H1 (cell line): Measurements from ENCODE around the gene PPP1R7. TPM values are rescaled to one million over a fixed set of nuclear protein-coding genes. Genes with fewer than 3 reads are reported as not detected.

Experiments used
- CTCF ChIA-PET: fragments of 300-600 bp; sonication (Branson Sonifier 250); formaldehyde crosslinking; loops from one replicate; lab custom pipeline; 2021; ENCODE audit not compliant: partially characterized antibody; lab: Charles Lee
- POLR2A ChIA-PET: fragments of 300-600 bp; sonication (Branson Sonifier 250); formaldehyde crosslinking; loops from one replicate; lab custom pipeline; 2021; ENCODE audit warnings: inconsistent platforms; ENCODE audit not compliant: partially characterized antibody; lab: Charles Lee
- DNase-seq, 2 experiments: peaks; one replicate each; pipeline versions ENCODE4 v3.0.0 to v3.0.0-alpha.2; 2010 to 2022; ENCODE audit warnings: low spot score in 2 of 2, low read depth in 1 of 2, mixed read lengths in 1 of 2
- FAIRE-seq: peaks from 2 replicates; lab custom pipeline; 2011; peaks lifted over from hg19 to GRCh38; lab: Jason Lieb, UNC
- H2AFZ ChIP-seq: 2 replicates; pipeline ENCODE4 v1.8.1; 2012; ENCODE audit warnings: low read length, inconsistent platforms
- H2AK5ac ChIP-seq: 2 replicates; pipeline ENCODE4 v1.6.1; 2013; ENCODE audit warnings: low read depth, low read length
- H2BK120ac ChIP-seq: replicated peaks from 2 replicates; pipeline ENCODE3; 2013; ENCODE audit warnings: low read depth, low read length, inconsistent platforms
- H2BK12ac ChIP-seq: 2 replicates; pipeline ENCODE4 v1.6.1; 2013; ENCODE audit warnings: low read depth, low read length
- H2BK15ac ChIP-seq: 2 replicates; pipeline ENCODE4 v1.6.1; 2013; ENCODE audit warnings: low read length
- H2BK20ac ChIP-seq: 2 replicates; pipeline ENCODE4 v1.6.1; 2013; ENCODE audit warnings: low read length
- H2BK5ac ChIP-seq: 2 replicates; pipeline ENCODE4 v1.6.1; 2013; ENCODE audit warnings: low read depth, low read length
- H3K14ac ChIP-seq: 2 replicates; pipeline ENCODE4 v1.6.1; 2013; ENCODE audit warnings: inconsistent platforms; ENCODE audit not compliant: insufficient read length
- H3K18ac ChIP-seq: 2 replicates; pipeline ENCODE4 v1.6.1; 2013; ENCODE audit warnings: low read length; ENCODE audit errors: extremely low read depth
- H3K23ac ChIP-seq: 2 replicates; pipeline ENCODE4 v1.6.1; 2013; ENCODE audit warnings: inconsistent platforms; ENCODE audit not compliant: insufficient read length
- H3K23me2 ChIP-seq: 2 replicates; pipeline ENCODE4 v1.6.1; 2013; ENCODE audit warnings: low read depth, low read length
- H3K27ac ChIP-seq: 2 replicates; pipeline ENCODE4 v1.6.1; 2011; ENCODE audit warnings: low read depth, low read length, inconsistent platforms
- H3K27me3 ChIP-seq, 4 experiments: replicated peaks in 1 of 4; 1 replicate in 1 of 4; 2 replicates in 3 of 4; pipeline versions ENCODE4 v1.6.1 to v1.8.1; 2011 to 2013; ENCODE audit warnings: low read length in 3 of 4, mild to moderate bottlenecking in 3 of 4, inconsistent platforms in 2 of 4, mixed read lengths in 2 of 4, moderate library complexity in 1 of 4; ENCODE audit not compliant: control insufficient read depth in 3 of 4, insufficient read depth in 3 of 4; ENCODE audit errors: extremely low read depth in 1 of 4
- H3K36me3 ChIP-seq, 4 experiments: 2 replicates each; pipeline versions ENCODE4 v1.6.1 to v1.8.1; 2011 to 2013; ENCODE audit warnings: mild to moderate bottlenecking in 4 of 4, low read length in 3 of 4, moderate library complexity in 2 of 4, control low read depth in 1 of 4, inconsistent platforms in 1 of 4; ENCODE audit not compliant: insufficient read depth in 4 of 4, control insufficient read depth in 2 of 4
- H3K4ac ChIP-seq: replicated peaks from 2 replicates; pipeline ENCODE3; 2013; ENCODE audit warnings: low read length, low read depth, mixed read lengths, inconsistent platforms; ENCODE audit not compliant: insufficient read length
- H3K4me1 ChIP-seq, 4 experiments: replicated peaks in 1 of 4; 1 replicate in 1 of 4; 2 replicates in 3 of 4; pipeline versions ENCODE4 v1.6.1 to v1.8.1; 2011 to 2013; ENCODE audit warnings: low read length in 3 of 4, inconsistent platforms in 2 of 4, mixed read lengths in 1 of 4; ENCODE audit not compliant: insufficient read depth in 4 of 4, control insufficient read depth in 3 of 4
- H3K4me2 ChIP-seq, 2 experiments: 2 replicates each; pipeline versions ENCODE4 v1.6.1 to v1.8.1; 2011 to 2013; ENCODE audit warnings: low read depth in 2 of 2, low read length in 2 of 2, control low read depth in 1 of 2, inconsistent platforms in 1 of 2, mild to moderate bottlenecking in 1 of 2; ENCODE audit not compliant: insufficient read depth in 1 of 2
- H3K4me3 ChIP-seq, 4 experiments: fragments of 200-600, 300-600 bp in 1 of 4; sonication (generic), shearing (Covaris generic), sonication (Bioruptor Twin) in 1 of 4; 2 replicates each; pipeline versions ENCODE4 v1.5.1 to v1.8.1; 2011 to 2016; ENCODE audit warnings: low read length in 4 of 4, low read depth in 3 of 4, control low read depth in 2 of 4, inconsistent platforms in 2 of 4, mild to moderate bottlenecking in 2 of 4, mixed read lengths in 1 of 4, moderate library complexity in 1 of 4; ENCODE audit not compliant: insufficient read depth in 2 of 4; ENCODE audit errors: extremely low read depth in 1 of 4
- H3K56ac ChIP-seq: replicated peaks from 2 replicates; pipeline ENCODE3; 2013; ENCODE audit warnings: low read depth, mild to moderate bottlenecking, mixed read lengths, low read length, inconsistent platforms; ENCODE audit not compliant: insufficient read length
- H3K79me1 ChIP-seq: 2 replicates; pipeline ENCODE4 v1.6.1; 2013; ENCODE audit warnings: low read depth, low read length, control low read depth
- H3K79me2 ChIP-seq, 2 experiments: 2 replicates each; pipeline versions ENCODE4 v1.6.1 to v1.8.1; 2012 to 2013; ENCODE audit warnings: low read length in 2 of 2, mild to moderate bottlenecking in 2 of 2, inconsistent platforms in 1 of 2; ENCODE audit not compliant: insufficient read depth in 2 of 2, control insufficient read depth in 1 of 2
- H3K9ac ChIP-seq, 4 experiments: replicated peaks in 1 of 4; 1 replicate in 1 of 4; 2 replicates in 3 of 4; pipeline versions ENCODE4 v1.6.1 to v1.8.1; 2011 to 2013; ENCODE audit warnings: low read depth in 3 of 4, low read length in 3 of 4, control low read depth in 2 of 4, mild to moderate bottlenecking in 2 of 4, moderate library complexity in 2 of 4, inconsistent platforms in 1 of 4; ENCODE audit errors: extremely low read depth in 1 of 4
- H3K9me3 ChIP-seq, 2 experiments: 2 replicates each; pipeline versions ENCODE4 v1.6.1 to v1.8.1; 2012 to 2013; ENCODE audit warnings: mild to moderate bottlenecking in 2 of 2, moderate library complexity in 2 of 2, control low read depth in 1 of 2, inconsistent platforms in 1 of 2, low read depth in 1 of 2, low read length in 1 of 2, mixed read lengths in 1 of 2; ENCODE audit not compliant: insufficient read depth in 2 of 2
- H4K20me1 ChIP-seq, 2 experiments: replicated peaks in 1 of 2; 2 replicates each; pipeline versions ENCODE3 to v1.8.1; 2011 to 2013; ENCODE audit warnings: inconsistent platforms in 2 of 2, low read length in 2 of 2, mild to moderate bottlenecking in 1 of 2; ENCODE audit not compliant: insufficient read depth in 2 of 2, control insufficient read depth in 1 of 2
- H4K5ac ChIP-seq: 2 replicates; pipeline ENCODE4 v1.6.1; 2013; ENCODE audit warnings: low read length, low read depth, mixed read lengths, inconsistent platforms; ENCODE audit not compliant: insufficient read length
- H4K8ac ChIP-seq: 2 replicates; pipeline ENCODE4 v1.8.0; 2013; ENCODE audit warnings: mild to moderate bottlenecking, moderate library complexity, low read length, inconsistent platforms; ENCODE audit not compliant: insufficient read depth; ENCODE audit errors: extremely low read depth
- H4K91ac ChIP-seq: replicated peaks from 2 replicates; pipeline ENCODE3; 2013; ENCODE audit warnings: low read length, mixed read lengths, inconsistent platforms; ENCODE audit not compliant: insufficient read length
- CBX8 ChIP-seq: fragments of 300-800, 300-1000 bp; sonication (generic); IDR thresholded peaks from 2 replicates; pipeline ENCODE4 v1.7.1; 2016; ENCODE audit warnings: low read depth, low read length, borderline replicate concordance
- JUND ChIP-seq: IDR thresholded peaks from 2 replicates; pipeline ENCODE4 v1.6.1; 2011; ENCODE audit warnings: mild to moderate bottlenecking, improper control_type of control experiment, low read length
- RXRA ChIP-seq: IDR thresholded peaks from 2 replicates; pipeline ENCODE4 v1.6.1; 2011; ENCODE audit warnings: low read depth, mild to moderate bottlenecking, low read length, moderate library complexity; ENCODE audit not compliant: insufficient read depth
- TEAD4 ChIP-seq: IDR thresholded peaks from 2 replicates; pipeline ENCODE4 v1.6.1; 2012; ENCODE audit warnings: low read depth, low read length, inconsistent platforms, mixed read lengths
- ZNF274 ChIP-seq: IDR thresholded peaks from 2 replicates; pipeline ENCODE4 v1.7.0; 2012; ENCODE audit warnings: low read length, borderline replicate concordance; ENCODE audit errors: extremely low read depth
- WGBS, 2 experiments: shearing (Covaris generic) in 1 of 2; methylation state at CpG; one replicate each; pipeline versions ENCODE4 v1.1.6 to v1.1.7; 2013 to 2015; ENCODE audit warnings: low lambda C conversion rate in 2 of 2, mixed read lengths in 2 of 2, inconsistent platforms in 1 of 2, low coverage in 1 of 2, missing lambda C conversion rate in 1 of 2; ENCODE audit not compliant: insufficient replicate concordance in 2 of 2, insufficient coverage in 1 of 2, insufficient read length in 1 of 2; ENCODE audit errors: extremely low coverage in 1 of 2, missing lambda C conversion rate in 1 of 2; 5-methylcytosine and 5-hydroxymethylcytosine counted together
- polyA plus RNA-seq, 7 experiments: library from polyadenylated mRNA; depleted of rRNA in 3 of 7; stranded (reverse) in 5 of 7; unstranded in 2 of 7; fragments of >200 nt in 5 of 7; fragments of 200-250 nt in 2 of 7; gene quantifications; 1 replicate in 5 of 7; 2 replicates in 1 of 7; 4 replicates in 1 of 7; pipeline versions ENCODE4 v1.2.1 to v1.2.3, GENCODE V29; 2011 to 2013; ENCODE audit warnings: missing spikeins in 2 of 7, mixed read lengths in 2 of 7
- total RNA-seq: library from RNA; stranded (reverse); fragmentation: NEBNext Ultra II Directional; extraction: Animal tissue kit (Norgen Biotek cat#: 25700); gene quantifications from 2 replicates; pipeline ENCODE4 v1.2.1, GENCODE V29; 2021

The PPP1R7 gene
- total and polyA plus RNA-seq, 2 of the 8 experiments (the other 6 are each of a cell fraction or from before 2014, with no cell fraction given) = 22.2 to 64.0 TPM

DNA sequence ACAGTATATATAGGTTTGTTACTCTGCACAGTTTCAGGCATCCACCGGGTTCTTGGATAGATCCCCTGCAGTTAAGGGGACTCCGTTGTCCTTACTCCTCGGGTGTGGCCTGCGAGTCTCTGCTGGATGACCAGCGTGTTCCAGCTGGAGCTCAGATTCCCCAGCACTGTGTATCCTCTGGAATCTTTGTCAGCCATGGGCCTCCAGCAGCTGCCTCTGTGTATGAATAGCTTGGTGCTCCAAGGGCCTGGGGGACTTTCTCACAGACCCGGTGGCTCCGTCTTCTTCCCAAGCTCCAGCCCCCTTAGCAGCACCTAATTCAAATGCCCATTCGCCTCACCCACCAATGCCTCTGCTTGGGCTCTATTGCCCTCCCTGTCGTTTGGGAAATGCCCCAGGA lies 44.5 kb downstream of the PPP1R7 start:
- Histone ChIP-seq H4K8ac (no peak overlapping the region), H4K20me1 (peaks cover 0 to 2% of the 10 kb centered on the region in 2 experiments), H3K23me2 (no peaks in the 10 kb centered on the region), H3K23ac (no peak overlapping the region), H3K4ac (no peak overlapping the region), H3K4me1 (no peaks in the 10 kb centered on the region; a peak in 1 of 7 replicates), H3K79me2 (no peaks in the 10 kb centered on the region), H4K91ac (no peak overlapping the region), H3K9ac (no peak overlapping the region), H2AFZ (no peak overlapping the region), H3K4me3 (no peak overlapping the region), H3K56ac (no peak overlapping the region), H2BK12ac (no peak overlapping the region), H2BK5ac (no peak overlapping the region), H3K79me1 (no peaks in the 10 kb centered on the region), H4K5ac (no peak overlapping the region), H2BK20ac (no peak overlapping the region), H2BK15ac (no peak overlapping the region), H3K14ac (no peak overlapping the region), H3K9me3 (no peaks in the 10 kb centered on the region), H3K27ac (no peak overlapping the region), H3K18ac (no peak overlapping the region; the same call in 1 of the 2 replicates), H2AK5ac (no peak overlapping the region), H3K36me3 (no peaks in the 10 kb centered on the region), H2BK120ac (no peak overlapping the region), H3K27me3 (no peaks in the 10 kb centered on the region; a peak in 1 of 7 replicates), H3K4me2 (no peak overlapping the region)
- DNase-seq = no peak
- TF ChIP-seq JUND (no peak), ZNF274 (no peak), RXRA (no peak), TEAD4 (no peak), CBX8 (no peak)
- ChIA-PET CTCF (interaction anchor here (1.2 kb wide), 1 partner anchor 33 kb away, joined by 3 read pairs; no protein-coding TSS in a partner anchor), POLR2A (no interaction called here)
- FAIRE-seq = no peak
- WGBS, 2 experiments = 92% methylated on average over 9 of the region's 9 CpGs; no CpG with 5 or more reads in 1 of the 2 experiments
